GM12878 (cell line): ENCODE data around the gene YY2. TPM values are rescaled to one million over a fixed set of nuclear protein-coding genes. Genes with fewer than 3 reads are reported as not detected.

ENCODE experiments used
- ATAC-seq: fragments of 200-7000 bp; cut with Tn5 transposase; 3 replicates; pipeline ENCODE4 v1.9.1; 2020; ENCODE audit warnings: mild to moderate bottlenecking, moderate library complexity
- BruUV-seq: library from RNA; stranded (reverse); fragments of 400-500 nt; replicated peaks from 2 replicates; lab custom pipeline; 2021; lab: Mats Ljungman, UMichigan
- CTCF ChIA-PET: fragments of 300-600 bp; sonication (Branson Sonifier 250); formaldehyde crosslinking; extraction: SDS; loops from one replicate; lab custom pipeline; 2021; ENCODE audit warnings: inconsistent platforms; lab: Yijun Ruan, JAX
- POLR2A ChIA-PET: fragments of 350-600 bp; formaldehyde crosslinking; extraction: SDS; loops from one replicate; lab custom pipeline; 2021; ENCODE audit warnings: inconsistent platforms; lab: Charles Lee
- RAD21 ChIA-PET: fragments of 300-600 bp; sonication (Branson Sonifier 250); formaldehyde crosslinking; loops from one replicate; lab custom pipeline; 2023; ENCODE audit warnings: antibody characterized with exemption; ENCODE audit not compliant: unreplicated experiment; lab: Charles Lee
- SMC1A ChIA-PET: fragments of 300-600 bp; sonication (Branson Sonifier 250); formaldehyde crosslinking; loops from one replicate; lab custom pipeline; 2023; ENCODE audit not compliant: unreplicated experiment, uncharacterized antibody; lab: Charles Lee
- DNase-seq: peaks from one replicate; pipeline ENCODE4 v3.0.0-alpha.2; 2011; ENCODE audit warnings: low read depth, low spot score
- FAIRE-seq: peaks from 3 replicates; lab custom pipeline; 2011; peaks lifted over from hg19 to GRCh38; lab: Jason Lieb, UNC
- H2AFZ ChIP-seq: 2 replicates; pipeline ENCODE4 v1.6.0; 2011; ENCODE audit warnings: low read depth, low read length, control low read depth; ENCODE audit not compliant: control insufficient read depth
- H3K27ac ChIP-seq: 2 replicates; pipeline ENCODE4 v1.5.1; 2011; ENCODE audit warnings: control low read depth; ENCODE audit not compliant: control insufficient read depth, insufficient read depth
- H3K27me3 ChIP-seq, 2 experiments: replicated peaks in 1 of 2; 2 replicates each; pipeline versions ENCODE4 v1.6.0 to v1.6.1; 2011; ENCODE audit warnings: low read length in 1 of 2; ENCODE audit not compliant: control insufficient read depth in 2 of 2, insufficient read depth in 2 of 2
- H3K36me3 ChIP-seq, 2 experiments: 2 replicates each; pipeline ENCODE4 v1.5.1; 2011; ENCODE audit warnings: low read length in 1 of 2; ENCODE audit not compliant: control insufficient read depth in 2 of 2, insufficient read depth in 2 of 2
- H3K4me1 ChIP-seq: 2 replicates; pipeline ENCODE4 v1.6.1; 2011; ENCODE audit warnings: mild to moderate bottlenecking, low read length, moderate library complexity, mixed read lengths; ENCODE audit not compliant: control insufficient read depth, insufficient read depth
- H3K4me2 ChIP-seq: 2 replicates; pipeline ENCODE4 v1.6.0; 2011; ENCODE audit warnings: control low read depth; ENCODE audit not compliant: control insufficient read depth, insufficient read depth
- H3K4me3 ChIP-seq: fragments of 200-600 bp; sonication (generic); 2 replicates; pipeline ENCODE4 v1.5.1; 2016
- H3K79me2 ChIP-seq: 2 replicates; pipeline ENCODE4 v1.6.0; 2011; ENCODE audit warnings: low read length; ENCODE audit not compliant: control insufficient read depth, insufficient read depth
- H3K9ac ChIP-seq: 2 replicates; pipeline ENCODE4 v1.8.0; 2011; ENCODE audit warnings: low read length, control low read depth, mixed read lengths; ENCODE audit not compliant: control insufficient read depth, insufficient read depth
- H3K9me3 ChIP-seq: replicated peaks from 3 replicates; pipeline ENCODE4 v1.5.1; 2011; ENCODE audit warnings: mild to moderate bottlenecking, low read length; ENCODE audit not compliant: control insufficient read depth, insufficient read depth
- H4K20me1 ChIP-seq: 2 replicates; pipeline ENCODE4 v1.6.0; 2011; ENCODE audit not compliant: control insufficient read depth, insufficient read depth
- CBX5 ChIP-seq: sonication (generic); IDR thresholded peaks from 2 replicates; pipeline ENCODE4 v1.6.1; 2016; ENCODE audit warnings: low read depth, moderate library complexity, mild to moderate bottlenecking, inconsistent platforms
- CREB1 ChIP-seq: IDR thresholded peaks from 2 replicates; pipeline ENCODE4 v1.6.1; 2012; ENCODE audit warnings: low read depth, mild to moderate bottlenecking, inconsistent platforms
- EED ChIP-seq: sonication (generic); IDR thresholded peaks from 2 replicates; pipeline ENCODE4 v1.6.1; 2016; ENCODE audit warnings: antibody characterized with exemption, low read depth
- IKZF2 ChIP-seq, 2 experiments: fragments of 450-650 bp; IDR thresholded peaks; 2 replicates each; pipeline ENCODE4 v1.6.1; 2017; ENCODE audit warnings: mild to moderate bottlenecking in 2 of 2, moderate library complexity in 2 of 2
- MEF2A ChIP-seq: IDR thresholded peaks from 2 replicates; pipeline ENCODE4 v1.6.1; 2011; ENCODE audit warnings: low read depth, mild to moderate bottlenecking, low read length, moderate library complexity; ENCODE audit not compliant: insufficient read depth
- PKNOX1 ChIP-seq: fragments of 450-650 bp; IDR thresholded peaks from 2 replicates; pipeline ENCODE4 v1.6.1; 2016; ENCODE audit warnings: mild to moderate bottlenecking
- SREBF2 ChIP-seq: IDR thresholded peaks from 2 replicates; pipeline ENCODE4 v1.6.1; 2012; ENCODE audit warnings: mild to moderate bottlenecking, low read length
- SRF ChIP-seq, 2 experiments: IDR thresholded peaks; 2 replicates each; pipeline ENCODE4 v1.6.1; 2011; ENCODE audit warnings: low read depth in 2 of 2, low read length in 2 of 2, mild to moderate bottlenecking in 1 of 2, moderate library complexity in 1 of 2
- SUZ12 ChIP-seq: fragments of 200-600 bp; sonication (generic); IDR thresholded peaks from one replicate; pipeline ENCODE4 v1.6.1; 2018; ENCODE audit warnings: antibody characterized with exemption, mild to moderate bottlenecking; ENCODE audit not compliant: unreplicated experiment
- TBL1XR1 ChIP-seq: IDR thresholded peaks from 2 replicates; pipeline ENCODE4 v1.6.1; 2012; ENCODE audit warnings: low read depth, low read length, improper control_type of control experiment
- WGBS: methylation state at CpG from one replicate; pipeline ENCODE4 v1.1.6; 2016; ENCODE audit warnings: low lambda C conversion rate; ENCODE audit not compliant: insufficient replicate concordance, insufficient coverage; ENCODE audit errors: missing lambda C conversion rate; 5-methylcytosine and 5-hydroxymethylcytosine counted together
- in situ Hi-C: fragments of 300-500 bp; cut with MboI; formaldehyde crosslinking; loops from 9 replicates; pipeline ENCODE4 v1.14.3; 2018; ENCODE audit warnings: mixed read lengths
- intact Hi-C: fragments of 100-400 bp; cut with micrococcal nuclease; formaldehyde crosslinking; loops from one replicate; pipeline ENCODE4 v1.14.2; 2022; ENCODE audit not compliant: unreplicated experiment
- polyA plus RNA-seq, 11 experiments: library from polyadenylated mRNA; depleted of rRNA in 4 of 11; unstranded in 6 of 11; stranded (reverse) in 5 of 11; fragments of >200 nt; fragmentation: Nextera tagmentation in 4 of 11; fragmentation: Illumina TruSeq in 1 of 11; extraction: Ambion mirVana in 4 of 11; extraction: Trizol in 1 of 11; gene quantifications; 1 replicate in 1 of 11; 2 replicates in 10 of 11; pipeline versions ENCODE4 v1.2.1 to v1.2.3, GENCODE V29; 2011 to 2016; ENCODE audit warnings: inconsistent platforms in 2 of 11, missing spikeins in 2 of 11, low read depth in 1 of 11
- total RNA-seq, 4 experiments: library from RNA; depleted of rRNA in 3 of 4; stranded (reverse); fragments of >200 nt in 3 of 4; fragmentation: Illumina TruSeq in 1 of 4; extraction: Trizol in 1 of 4; gene quantifications; 2 replicates each; pipeline versions ENCODE4 v1.2.1 to v1.2.3, GENCODE V29; 2013 to 2021
- TF ChIP-seq, protein P1 (sequence below): fragments of 450-650 bp; IDR thresholded peaks from 2 replicates; pipeline ENCODE4 v1.6.1; 2018; ENCODE audit warnings: mild to moderate bottlenecking, low read depth, moderate library complexity; ENCODE audit not compliant: partially characterized antibody

YY2 gene
- total and polyA plus RNA-seq, 10 of the 15 experiments (the other 5 are each of a cell fraction or from before 2014, with no cell fraction given), result 0.31 to 1.2 (median 0.74) TPM

GRCh38 chrX:21863241-21863640 lies 7.5 kb downstream of the YY2 start:
- intact Hi-C loops, result no loop called here
- ATAC-seq, result no peak
- H2AFZ ChIP-seq, result no peak overlapping the region

More at GRCh38 chrX:21863241-21863640, 7.5 kb downstream of the YY2 start:
- WGBS, result 71% methylated on average over 1 of the region's 1 CpG
- POLR2A ChIA-PET, result no interaction called here
- FAIRE-seq (no peak), DNase-seq (no peak)
- H4K20me1 ChIP-seq, result no peaks in the 10 kb centered on the region
- H3K4me1 ChIP-seq, result no peaks in the 10 kb centered on the region
- H3K36me3 ChIP-seq, result no peaks in the 10 kb centered on the region
- RAD21 ChIA-PET, result no interaction called here
- CTCF ChIA-PET, result no interaction called here
- no peaks in the 10 kb centered on the region for H3K9me3 ChIP-seq
- TF ChIP-seq PKNOX1 (no peak), TBL1XR1 (no peak), IKZF2 (IDR thresholded peaks at IDR 0.05) (no peak), CREB1 (no peak), EED (no peak), CBX5 (no peak), SUZ12 (no peak), SRF (IDR thresholded peaks at IDR 0.05; ENCODE audit: low read depth in 2 of 2, low read length in 2 of 2) (no peak), SREBF2 (no peak), MEF2A (no peak)
- TF ChIP-seq, protein P1, sequence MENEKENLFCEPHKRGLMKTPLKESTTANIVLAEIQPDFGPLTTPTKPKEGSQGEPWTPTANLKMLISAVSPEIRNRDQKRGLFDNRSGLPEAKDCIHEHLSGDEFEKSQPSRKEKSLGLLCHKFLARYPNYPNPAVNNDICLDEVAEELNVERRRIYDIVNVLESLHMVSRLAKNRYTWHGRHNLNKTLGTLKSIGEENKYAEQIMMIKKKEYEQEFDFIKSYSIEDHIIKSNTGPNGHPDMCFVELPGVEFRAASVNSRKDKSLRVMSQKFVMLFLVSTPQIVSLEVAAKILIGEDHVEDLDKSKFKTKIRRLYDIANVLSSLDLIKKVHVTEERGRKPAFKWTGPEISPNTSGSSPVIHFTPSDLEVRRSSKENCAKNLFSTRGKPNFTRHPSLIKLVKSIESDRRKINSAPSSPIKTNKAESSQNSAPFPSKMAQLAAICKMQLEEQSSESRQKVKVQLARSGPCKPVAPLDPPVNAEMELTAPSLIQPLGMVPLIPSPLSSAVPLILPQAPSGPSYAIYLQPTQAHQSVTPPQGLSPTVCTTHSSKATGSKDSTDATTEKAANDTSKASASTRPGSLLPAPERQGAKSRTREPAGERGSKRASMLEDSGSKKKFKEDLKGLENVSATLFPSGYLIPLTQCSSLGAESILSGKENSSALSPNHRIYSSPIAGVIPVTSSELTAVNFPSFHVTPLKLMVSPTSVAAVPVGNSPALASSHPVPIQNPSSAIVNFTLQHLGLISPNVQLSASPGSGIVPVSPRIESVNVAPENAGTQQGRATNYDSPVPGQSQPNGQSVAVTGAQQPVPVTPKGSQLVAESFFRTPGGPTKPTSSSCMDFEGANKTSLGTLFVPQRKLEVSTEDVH, result no peak
- no peak overlapping the region for H3K4me2 ChIP-seq
- SMC1A ChIA-PET, result no interaction called here
- no TSS peak for BruUV-seq
- H3K79me2 ChIP-seq, result no peaks in the 10 kb centered on the region
- no peaks in the 10 kb centered on the region for H3K27me3 ChIP-seq
- no peak overlapping the region for H3K27ac ChIP-seq
- in situ Hi-C loops, result no loop called here
- no peak overlapping the region for H3K4me3 ChIP-seq
- no peak overlapping the region for H3K9ac ChIP-seq
